Stomach (tissue), 9 donors: ENCODE results near the gene ATG7. TPM values are rescaled to one million over a fixed set of nuclear protein-coding genes. Genes with fewer than 3 reads are reported as not detected.

Experiments used
- DNase-seq, 2 donors: peaks; one replicate each; pipeline versions ENCODE4 v3.0.0 to v3.0.0-alpha.2; 2013 to 2019
- H3K27ac ChIP-seq, 5 donors: fragments of 200-600 bp in 4 of 5; sonication (generic) in 4 of 5; one replicate each; pipeline ENCODE4 v1.5.1; 2013 to 2019; ENCODE audit warnings: mild to moderate bottlenecking in 1 of 5, moderate library complexity in 1 of 5
- H3K27me3 ChIP-seq, 3 donors: fragments of 200-600 bp; sonication (generic); one replicate each; pipeline ENCODE4 v1.5.1; 2017 to 2019; ENCODE audit warnings: mixed run types in 1 of 3
- H3K36me3 ChIP-seq, 4 donors: fragments of 200-600 bp; sonication (generic); 1 replicate in 3 of 4; 2 replicates in 1 of 4; pipeline ENCODE4 v1.5.1; 2016 to 2019
- H3K4me1 ChIP-seq, 4 donors: fragments of 200-600 bp; sonication (generic); one replicate each; pipeline ENCODE4 v1.5.1; 2016 to 2019
- H3K4me3 ChIP-seq, 4 donors: fragments of 200-600 bp; sonication (generic) in 3 of 4; one replicate each; pipeline ENCODE4 v1.5.1; 2016 to 2019; ENCODE audit warnings: mild to moderate bottlenecking in 1 of 4
- H3K9me3 ChIP-seq, 4 donors: fragments of 200-600 bp; sonication (generic); one replicate each; pipeline ENCODE4 v1.5.1; 2016 to 2019
- CTCF ChIP-seq, 7 experiments: fragments of 450-650 bp in 4 of 7; fragments of 200-600 bp in 3 of 7; sonication (generic) in 3 of 7; IDR thresholded peaks; one replicate each; pipeline ENCODE4 v1.5.1; 2016 to 2019; ENCODE audit warnings: antibody characterized with exemption in 7 of 7, control low read depth in 2 of 7, mild to moderate bottlenecking in 1 of 7
- EP300 ChIP-seq: sonication (generic); formaldehyde crosslinking; IDR thresholded peaks from one replicate; pipeline ENCODE4 v1.6.1; 2017; ENCODE audit warnings: antibody characterized with exemption
- POLR2A ChIP-seq, 4 donors: fragments of 450-650 bp; IDR thresholded peaks; one replicate each; pipeline ENCODE4 v1.6.1; 2016; ENCODE audit warnings: antibody characterized with exemption in 4 of 4, control low read depth in 2 of 4, mild to moderate bottlenecking in 1 of 4, moderate library complexity in 1 of 4
- POLR2AphosphoS5 ChIP-seq, 3 donors: sonication (generic); formaldehyde crosslinking; IDR thresholded peaks; one replicate each; pipeline ENCODE4 v1.6.1; 2016; ENCODE audit warnings: antibody characterized with exemption in 3 of 3
- WGBS, 5 donors: extraction: QIAGEN DNeasy Blood & Tissue Kit in 3 of 5; methylation state at CpG; one replicate each; pipeline versions ENCODE4 v1.1.5 to v1.1.7; 2013 to 2018; 5-methylcytosine and 5-hydroxymethylcytosine counted together
- intact Hi-C: fragments of 100-400 bp; cut with DNase I; formaldehyde crosslinking; loops from one replicate; pipeline ENCODE4 v1.15.1; 2023; ENCODE audit warnings: low total_unique reads
- polyA plus RNA-seq, 3 donors: library from polyadenylated mRNA; stranded (reverse); fragments of 200-250 nt; gene quantifications; one replicate each; pipeline ENCODE4 v1.2.3, GENCODE V29; 2013
- total RNA-seq, 5 donors: library from RNA; depleted of rRNA; stranded (reverse); fragments of >200 nt; gene quantifications; one replicate each; pipeline versions ENCODE4 v1.1.0 to v1.2.3, GENCODE V29; 2014 to 2016
- donor health status: healthy with polysubstance abuse.
- donor health status: Bipolar disorder and iron deficiency.
- donor health status: healthy.

ATG7 gene
- total and polyA plus RNA-seq, 8 donors, result 6.8 to 167 (median 15.1) TPM

- Histone ChIP-seq H3K4me1 (peaks cover 10 to 58% (median 28%) of the 10 kb centered on the region in 4 donors), H3K9me3 (no peaks in the 10 kb centered on the region), H3K27ac (no peak overlapping the region), H3K27me3 (no peaks in the 10 kb centered on the region), H3K36me3 (peaks cover 0 to 4% (median 2%) of the 10 kb centered on the region in 4 donors), H3K4me3 (no peak overlapping the region)
- intact Hi-C loops, result loop anchor here (5.0 kb wide), 1 partner anchor 270 kb away; no protein-coding TSS in a partner anchor
- TF ChIP-seq POLR2A (IDR thresholded peaks at IDR 0.05) (no peak), POLR2AphosphoS5 (IDR thresholded peaks at IDR 0.05) (no peak), CTCF (IDR thresholded peaks at IDR 0.05) (no peak), EP300 (no peak)
- DNase-seq, result no peak
- 86 to 90% (median 87%) methylated on average over 8 of the region's 8 CpGs for WGBS, 5 donors
Measured at GRCh38 chr3:11382146-11382745, 110.0 kb downstream of the ATG7 start.

- H3K27me3 ChIP-seq, result no peaks in the 10 kb centered on the region
- 92 to 97% (median 96%) methylated on average over 2 of the region's 2 CpGs for WGBS, 5 donors
- intact Hi-C loops, result loop anchor here (5.0 kb wide), 1 partner anchor 268 kb away; no protein-coding TSS in a partner anchor
- no peak overlapping the region for H3K27ac ChIP-seq
- TF ChIP-seq EP300 (no peak), POLR2AphosphoS5 (IDR thresholded peaks at IDR 0.05) (no peak), CTCF (IDR thresholded peaks at IDR 0.05) (no peak), POLR2A (IDR thresholded peaks at IDR 0.05) (no peak)
- H3K36me3 ChIP-seq, result peaks cover 0 to 4% (median 0%) of the 10 kb centered on the region in 4 donors
- no peaks in the 10 kb centered on the region for H3K9me3 ChIP-seq
- H3K4me1 ChIP-seq, result peaks cover 10 to 58% (median 28%) of the 10 kb centered on the region in 4 donors
- no peak for DNase-seq
- H3K4me3 ChIP-seq, result no peak overlapping the region
Measured at GRCh38 chr3:11384074-11384473, 111.9 kb downstream of the ATG7 start.

GRCh38 chr3:11385326-11385725 is 113.1 kb downstream of the ATG7 start:
- Histone ChIP-seq H3K36me3 (peaks cover 0 to 4% (median 0%) of the 10 kb centered on the region in 4 donors), H3K4me3 (no peak overlapping the region), H3K27ac (no peak overlapping the region), H3K27me3 (no peaks in the 10 kb centered on the region), H3K4me1 (peaks cover 3 to 51% (median 17%) of the 10 kb centered on the region in 4 donors), H3K9me3 (no peaks in the 10 kb centered on the region)
- intact Hi-C loops, result no loop called here
- WGBS, 5 donors, result 80 to 100% (median 94%) methylated on average over 1 of the region's 1 CpG
- no peak for TF ChIP-seq POLR2A (IDR thresholded peaks at IDR 0.05)
- no peak for TF ChIP-seq POLR2AphosphoS5 (IDR thresholded peaks at IDR 0.05)
- DNase-seq, result no peak

GRCh38 chr3:11385891-11386290 is 113.7 kb downstream of the ATG7 start:
- 42 to 68% (median 50%) methylated on average over 4 of the region's 4 CpGs for WGBS, 5 donors
- peaks cover 0 to 51% (median 16%) of the 10 kb centered on the region in 4 donors for H3K4me1 ChIP-seq
- H3K4me3 ChIP-seq, result no peak overlapping the region
- peaks cover 0 to 4% (median 0%) of the 10 kb centered on the region in 4 donors for H3K36me3 ChIP-seq
- intact Hi-C loops, result no loop called here
- DNase-seq, result peak in 1 of 2 donors; percentile 56
- no peaks in the 10 kb centered on the region for H3K27me3 ChIP-seq
- no peaks in the 10 kb centered on the region for H3K9me3 ChIP-seq
- no peak for TF ChIP-seq CTCF (IDR thresholded peaks at IDR 0.05)
- no peak for TF ChIP-seq POLR2AphosphoS5 (IDR thresholded peaks at IDR 0.05)
- TF ChIP-seq POLR2A (IDR thresholded peaks at IDR 0.05), result no peak
- TF ChIP-seq EP300, result no peak
- peak overlapping the region in 1 of 5 donors; percentile 18 for H3K27ac ChIP-seq
